ENCODE results near the gene CAPZB.

The CAPZB gene

GRCh38 chr1:19496527-19496874, 11.2 kb upstream of the CAPZB start:
- H3K4me3 ChIP-seq (replicated peaks in 1 of 2; ENCODE audit: low read depth in 2 of 2, low read length in 2 of 2): no peak overlapping the region
- DNase-seq (ENCODE audit: low read depth in 2 of 2): no peak
- no peak for TF ChIP-seq CTCF (IDR thresholded peaks at IDR 0.05; ENCODE audit: low read depth, low read length)

GRCh38 chr1:19495799-19496526, 10.6 kb upstream of the CAPZB start:
- no peak for TF ChIP-seq CTCF (IDR thresholded peaks at IDR 0.05; ENCODE audit: low read depth, low read length)
- no peak overlapping the region for H3K4me3 ChIP-seq (replicated peaks in 1 of 2; ENCODE audit: low read depth in 2 of 2, low read length in 2 of 2)
- peak in 1 of 2 donors; percentile 36 for DNase-seq (ENCODE audit: low read depth in 2 of 2)

GRCh38 chr1:19495000-19495656, 9.8 kb upstream of the CAPZB start:
- H3K4me3 ChIP-seq (replicated peaks in 1 of 2; ENCODE audit: low read depth in 2 of 2, low read length in 2 of 2): no peak overlapping the region
- peak; percentile 55 to 62 for DNase-seq (ENCODE audit: low read depth in 2 of 2)
- no peak for TF ChIP-seq CTCF (IDR thresholded peaks at IDR 0.05; ENCODE audit: low read depth, low read length)

- no peak for TF ChIP-seq CTCF (IDR thresholded peaks at IDR 0.05; ENCODE audit: low read depth, low read length)
- DNase-seq (ENCODE audit: low read depth in 2 of 2): no peak
- no peak overlapping the region for H3K4me3 ChIP-seq (replicated peaks in 1 of 2; ENCODE audit: low read depth in 2 of 2, low read length in 2 of 2)
Measured at GRCh38 chr1:19493547-19493946, 8.2 kb upstream of the CAPZB start.

- DNase-seq (ENCODE audit: low read depth in 2 of 2): no peak
- no peak for TF ChIP-seq CTCF (IDR thresholded peaks at IDR 0.05; ENCODE audit: low read depth, low read length)
- no peak overlapping the region for H3K4me3 ChIP-seq (replicated peaks in 1 of 2; ENCODE audit: low read depth in 2 of 2, low read length in 2 of 2)
Measured at GRCh38 chr1:19489996-19490395, 4.7 kb upstream of the CAPZB start.

GRCh38 chr1:19488136-19488535, 2.8 kb upstream of the CAPZB start:
- peak in 1 of 2 donors; percentile 60 for DNase-seq (ENCODE audit: low read depth in 2 of 2)
- TF ChIP-seq CTCF (IDR thresholded peaks at IDR 0.05; ENCODE audit: low read depth, low read length): no peak

More at GRCh38 chr1:19488136-19488535, 2.8 kb upstream of the CAPZB start:
- H3K4me3 ChIP-seq (replicated peaks in 1 of 2; ENCODE audit: low read depth in 2 of 2, low read length in 2 of 2): no peak overlapping the region

Measured in cardiac fibroblast (primary cell).